CD14-positive monocyte (primary cell): ENCODE data around the gene LRP6. TPM values are rescaled to one million over a fixed set of nuclear protein-coding genes. Genes with fewer than 3 reads are reported as not detected.

Experiments
- DNase-seq, 3 donors: peaks; one replicate each; pipeline ENCODE4 v3.0.0-alpha.2; 2011 to 2022
- H2AFZ ChIP-seq: 2 replicates; pipeline ENCODE4 v1.6.0; 2012; ENCODE audit warnings: mild to moderate bottlenecking, low read depth, low read length, inconsistent platforms; ENCODE audit not compliant: insufficient read depth, poor library complexity, severe bottlenecking
- H3K27ac ChIP-seq, 2 donors: 1 replicate in 1 of 2; 2 replicates in 1 of 2; pipeline ENCODE4 v1.5.1; 2012 to 2013; ENCODE audit warnings: low read length in 2 of 2, control low read depth in 1 of 2, inconsistent platforms in 1 of 2, low read depth in 1 of 2, mild to moderate bottlenecking in 1 of 2
- H3K27me3 ChIP-seq, 2 donors: one replicate each; pipeline versions ENCODE4 v1.6.0 to v1.6.1; 2011 to 2013; ENCODE audit warnings: low read length in 2 of 2; ENCODE audit not compliant: control insufficient read depth in 2 of 2, insufficient read depth in 2 of 2
- H3K36me3 ChIP-seq, 2 donors: replicated peaks in 1 of 2; 1 replicate in 1 of 2; 2 replicates in 1 of 2; pipeline versions ENCODE4 v1.5.1 to v1.6.1; 2012 to 2013; ENCODE audit warnings: low read length in 2 of 2, control low read depth in 1 of 2, inconsistent platforms in 1 of 2, mild to moderate bottlenecking in 1 of 2; ENCODE audit not compliant: insufficient read depth in 2 of 2, control insufficient read depth in 1 of 2
- H3K4me1 ChIP-seq, 2 donors: 1 replicate in 1 of 2; 2 replicates in 1 of 2; pipeline versions ENCODE4 v1.5.1 to v1.6.1; 2012 to 2013; ENCODE audit warnings: low read length in 2 of 2, control low read depth in 1 of 2, inconsistent platforms in 1 of 2, mild to moderate bottlenecking in 1 of 2, moderate library complexity in 1 of 2; ENCODE audit not compliant: insufficient read depth in 2 of 2, control insufficient read depth in 1 of 2
- H3K4me2 ChIP-seq: replicated peaks from 2 replicates; pipeline ENCODE3; 2012; ENCODE audit warnings: low read length, moderate library complexity, mild to moderate bottlenecking; ENCODE audit not compliant: poor library complexity, severe bottlenecking; ENCODE audit errors: extremely low read depth
- H3K4me3 ChIP-seq, 3 experiments: fragments of 200-600 bp in 1 of 3; sonication (generic) in 1 of 3; replicated peaks in 1 of 3; 1 replicate in 2 of 3; 2 replicates in 1 of 3; pipeline ENCODE4 v1.5.1; 2011 to 2013; ENCODE audit warnings: low read length in 3 of 3, mild to moderate bottlenecking in 3 of 3, control low read depth in 2 of 3, low read depth in 2 of 3, inconsistent platforms in 1 of 3, moderate library complexity in 1 of 3
- H3K79me2 ChIP-seq: 2 replicates; pipeline ENCODE4 v1.6.0; 2012; ENCODE audit warnings: mild to moderate bottlenecking, control low read depth, inconsistent platforms, low read length, moderate library complexity; ENCODE audit not compliant: insufficient read depth
- H3K9ac ChIP-seq: 2 replicates; pipeline ENCODE4 v1.6.0; 2017; ENCODE audit warnings: low read length, mild to moderate bottlenecking; ENCODE audit not compliant: insufficient read depth, poor library complexity, severe bottlenecking
- H3K9me3 ChIP-seq, 2 donors: replicated peaks in 1 of 2; 1 replicate in 1 of 2; 2 replicates in 1 of 2; pipeline versions ENCODE4 v1.5.1 to v1.6.1; 2012 to 2013; ENCODE audit warnings: low read length in 2 of 2, control low read depth in 1 of 2; ENCODE audit not compliant: control insufficient read depth in 1 of 2, insufficient read depth in 1 of 2
- H4K20me1 ChIP-seq: 2 replicates; pipeline ENCODE4 v1.6.0; 2012; ENCODE audit warnings: mild to moderate bottlenecking, low read length, control low read depth, moderate library complexity; ENCODE audit not compliant: insufficient read depth
- H3K27ac Mint-ChIP-seq, 7 donors: one replicate each; pipeline ENCODE4 v1.8.0; 2020; ENCODE audit warnings: mild to moderate bottlenecking in 7 of 7, mixed read lengths in 7 of 7, moderate library complexity in 6 of 7, inconsistent platforms in 2 of 7
- H3K27me3 Mint-ChIP-seq, 3 donors: one replicate each; pipeline ENCODE4 v1.8.0; 2021 to 2022; ENCODE audit warnings: low read depth in 3 of 3, mild to moderate bottlenecking in 3 of 3, mixed read lengths in 3 of 3, moderate library complexity in 3 of 3, inconsistent platforms in 1 of 3
- H3K36me3 Mint-ChIP-seq, 2 donors: one replicate each; pipeline ENCODE4 v1.8.0; 2020; ENCODE audit warnings: mixed read lengths in 2 of 2, inconsistent platforms in 1 of 2, mild to moderate bottlenecking in 1 of 2
- H3K4me1 Mint-ChIP-seq: one replicate; pipeline ENCODE4 v1.8.0; 2020; ENCODE audit warnings: mild to moderate bottlenecking, mixed read lengths
- H3K4me3 Mint-ChIP-seq, 2 donors: one replicate each; pipeline ENCODE4 v1.8.0; 2020; ENCODE audit warnings: mild to moderate bottlenecking in 2 of 2, mixed read lengths in 2 of 2, moderate library complexity in 1 of 2
- H3K9me3 Mint-ChIP-seq, 7 donors: one replicate each; pipeline ENCODE4 v1.8.0; 2020 to 2022; ENCODE audit warnings: mixed read lengths in 7 of 7, mild to moderate bottlenecking in 6 of 7, moderate library complexity in 6 of 7, inconsistent platforms in 2 of 7
- WGBS: methylation state at CpG from one replicate; pipeline ENCODE4 v1.1.5; 2013; ENCODE audit warnings: missing lambda C conversion rate; ENCODE audit not compliant: insufficient coverage; 5-methylcytosine and 5-hydroxymethylcytosine counted together
- intact Hi-C, 2 donors: fragments of 100-400 bp; cut with micrococcal nuclease; formaldehyde crosslinking; loops; one replicate each; pipeline versions ENCODE4 v1.15.0 to v1.15.1; 2023
- polyA plus RNA-seq, 3 donors: library from polyadenylated mRNA; depleted of rRNA in 1 of 3; unstranded in 2 of 3; stranded (reverse) in 1 of 3; fragments of 300-500 nt in 2 of 3; fragments of >200 nt in 1 of 3; fragmentation: Illumina TruSeq in 2 of 3; gene quantifications; 1 replicate in 2 of 3; 2 replicates in 1 of 3; pipeline ENCODE4 v1.2.3, GENCODE V29; 2012 to 2021
- TF ChIP-seq, protein P1 (sequence below): fragments of 200-600 bp; IDR thresholded peaks from one replicate; pipeline ENCODE4 v1.8.0; 2022; ENCODE audit warnings: antibody characterized with exemption, mild to moderate bottlenecking

Gene LRP6
- polyA plus RNA-seq, 3 donors, result 0.08 TPM; not detected in 2

DNA sequence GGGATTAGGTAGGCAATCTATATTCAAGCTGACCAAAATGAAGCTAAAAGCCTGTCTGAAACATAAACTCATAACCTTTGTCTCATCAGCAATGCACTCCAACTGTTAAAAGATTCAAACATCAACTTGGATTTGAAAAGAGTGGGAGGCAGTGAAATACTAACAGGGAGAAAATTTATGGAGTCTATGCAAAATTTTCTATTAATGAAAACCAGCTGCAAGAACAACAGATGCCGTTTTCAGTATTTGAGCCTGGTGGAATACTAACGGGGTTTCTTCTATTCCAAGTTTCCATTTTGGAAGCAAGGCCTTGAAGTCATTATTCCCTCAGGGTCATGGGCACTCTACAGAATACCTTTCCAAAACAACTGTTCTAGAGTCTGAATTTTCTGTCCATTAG lies 88.3 kb downstream of the LRP6 start:
- Mint-ChIP-seq H3K27me3 (peaks cover 2 to 7% (median 4%) of the 10 kb centered on the region in 3 donors), H3K36me3 (no peaks in the 10 kb centered on the region)
- H3K4me1 ChIP-seq, result no peaks in the 10 kb centered on the region

DNA sequence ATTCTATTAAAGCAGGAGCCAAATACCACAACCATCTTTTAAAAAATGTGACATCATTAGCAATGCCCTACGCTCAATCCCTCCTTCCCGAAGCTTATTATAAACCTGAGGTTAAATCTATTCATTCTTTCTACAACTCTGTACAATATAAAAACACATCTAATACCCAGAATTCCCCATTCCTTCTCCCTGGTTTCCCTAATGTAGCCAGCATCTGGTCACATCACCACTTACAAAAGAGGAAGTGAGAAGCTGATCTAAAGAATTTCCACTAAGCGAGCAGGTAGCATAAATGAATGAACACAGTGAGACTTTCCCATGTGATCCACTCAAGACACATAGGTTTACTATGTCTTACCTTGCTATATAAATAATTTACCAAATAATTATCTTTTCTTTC lies 90.4 kb downstream of the LRP6 start:
- intact Hi-C loops, result no loop called here
- no peak for DNase-seq
- TF ChIP-seq, protein P1, sequence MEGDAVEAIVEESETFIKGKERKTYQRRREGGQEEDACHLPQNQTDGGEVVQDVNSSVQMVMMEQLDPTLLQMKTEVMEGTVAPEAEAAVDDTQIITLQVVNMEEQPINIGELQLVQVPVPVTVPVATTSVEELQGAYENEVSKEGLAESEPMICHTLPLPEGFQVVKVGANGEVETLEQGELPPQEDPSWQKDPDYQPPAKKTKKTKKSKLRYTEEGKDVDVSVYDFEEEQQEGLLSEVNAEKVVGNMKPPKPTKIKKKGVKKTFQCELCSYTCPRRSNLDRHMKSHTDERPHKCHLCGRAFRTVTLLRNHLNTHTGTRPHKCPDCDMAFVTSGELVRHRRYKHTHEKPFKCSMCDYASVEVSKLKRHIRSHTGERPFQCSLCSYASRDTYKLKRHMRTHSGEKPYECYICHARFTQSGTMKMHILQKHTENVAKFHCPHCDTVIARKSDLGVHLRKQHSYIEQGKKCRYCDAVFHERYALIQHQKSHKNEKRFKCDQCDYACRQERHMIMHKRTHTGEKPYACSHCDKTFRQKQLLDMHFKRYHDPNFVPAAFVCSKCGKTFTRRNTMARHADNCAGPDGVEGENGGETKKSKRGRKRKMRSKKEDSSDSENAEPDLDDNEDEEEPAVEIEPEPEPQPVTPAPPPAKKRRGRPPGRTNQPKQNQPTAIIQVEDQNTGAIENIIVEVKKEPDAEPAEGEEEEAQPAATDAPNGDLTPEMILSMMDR, result no peak
- Histone ChIP-seq H3K9me3 (no peaks in the 10 kb centered on the region), H3K4me2 (no peak overlapping the region), H4K20me1 (no peaks in the 10 kb centered on the region), H2AFZ (no peak overlapping the region), H3K4me1 (no peaks in the 10 kb centered on the region), H3K36me3 (no peaks in the 10 kb centered on the region), H3K9ac (no peak overlapping the region), H3K4me3 (no peak overlapping the region), H3K79me2 (no peaks in the 10 kb centered on the region), H3K27ac (no peak overlapping the region), H3K27me3 (peaks cover 0 to 2% of the 10 kb centered on the region in 2 donors)
- Mint-ChIP-seq H3K27me3 (peaks cover 3 to 12% (median 7%) of the 10 kb centered on the region in 3 donors), H3K9me3 (no peaks in the 10 kb centered on the region), H3K4me3 (no peak overlapping the region), H3K36me3 (no peaks in the 10 kb centered on the region), H3K27ac (no peak overlapping the region), H3K4me1 (no peaks in the 10 kb centered on the region)
- 100% methylated on average over 1 of the region's 3 CpGs for WGBS

More for the DNA sequence above, 88.3 kb downstream of the LRP6 start:
- H3K9me3 Mint-ChIP-seq, result no peaks in the 10 kb centered on the region
- Histone ChIP-seq H4K20me1 (no peaks in the 10 kb centered on the region), H3K9me3 (no peaks in the 10 kb centered on the region), H2AFZ (no peak overlapping the region), H3K79me2 (no peaks in the 10 kb centered on the region), H3K4me2 (no peak overlapping the region), H3K27me3 (peaks cover 0 to 2% of the 10 kb centered on the region in 2 donors), H3K4me3 (no peak overlapping the region), H3K36me3 (no peaks in the 10 kb centered on the region), H3K9ac (no peak overlapping the region), H3K27ac (no peak overlapping the region)
- H3K27ac Mint-ChIP-seq, result no peak overlapping the region
- intact Hi-C loops, result no loop called here
- H3K4me1 Mint-ChIP-seq, result no peaks in the 10 kb centered on the region
- 100% methylated on average over 1 of the region's 2 CpGs for WGBS
- H3K4me3 Mint-ChIP-seq, result no peak overlapping the region
- DNase-seq, result no peak
- TF ChIP-seq, protein P1, result no peak
